Neural cell (in vitro differentiated cells): ENCODE data around the gene WSB1.

Source experiments
- EP300 ChIP-seq: fragments of 450-650 bp; conservative IDR thresholded peaks from 2 replicates; pipeline ENCODE4 v1.6.1; 2014; ENCODE audit warnings: antibody characterized with exemption, mild to moderate bottlenecking, moderate library complexity; ENCODE audit not compliant: poor library complexity, severe bottlenecking
- MXI1 ChIP-seq: fragments of 450-650 bp; conservative IDR thresholded peaks from 2 replicates; pipeline ENCODE4 v1.6.1; 2014; ENCODE audit warnings: antibody characterized with exemption, mild to moderate bottlenecking; ENCODE audit not compliant: poor library complexity, severe bottlenecking
- TAF1 ChIP-seq: IDR thresholded peaks from 2 replicates; pipeline ENCODE4 v1.6.1; 2012; ENCODE audit warnings: low read depth
- TF ChIP-seq, protein P1 (sequence below): fragments of 450-650 bp; IDR thresholded peaks from 2 replicates; pipeline ENCODE4 v1.5.1; 2014; ENCODE audit warnings: antibody characterized with exemption, mild to moderate bottlenecking, moderate library complexity; ENCODE audit not compliant: poor library complexity, severe bottlenecking

DNA sequence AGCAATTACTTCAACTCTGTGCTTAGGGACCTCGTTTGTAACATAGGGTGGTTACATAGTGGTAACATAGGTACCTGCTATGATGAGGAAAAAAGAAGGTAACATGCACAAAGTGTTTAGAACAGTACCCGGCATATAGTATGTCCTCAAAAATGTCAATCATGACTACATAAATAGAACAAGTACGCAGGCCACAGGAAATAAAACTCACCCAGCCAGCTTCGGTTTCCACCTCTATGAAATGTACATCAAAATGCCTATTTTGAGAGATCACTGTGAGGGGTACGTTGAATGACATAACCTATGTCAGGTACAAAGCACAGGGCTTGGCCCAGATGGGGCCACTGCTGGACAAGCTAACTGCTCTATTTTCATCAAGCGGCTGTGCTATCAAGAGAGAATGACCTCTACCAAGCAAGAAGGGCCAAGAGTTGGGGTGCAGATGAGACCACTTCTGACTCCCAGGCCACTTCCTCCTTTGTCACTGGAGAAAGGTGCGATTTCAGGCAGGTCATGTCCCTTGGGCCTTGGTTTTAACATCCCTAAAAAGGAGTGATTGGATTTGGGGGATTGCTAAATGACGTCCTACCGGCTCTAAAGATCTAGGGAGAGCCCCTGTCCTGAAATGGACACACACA is 45.4 kb downstream of the WSB1 start:
- TF ChIP-seq, protein P1, sequence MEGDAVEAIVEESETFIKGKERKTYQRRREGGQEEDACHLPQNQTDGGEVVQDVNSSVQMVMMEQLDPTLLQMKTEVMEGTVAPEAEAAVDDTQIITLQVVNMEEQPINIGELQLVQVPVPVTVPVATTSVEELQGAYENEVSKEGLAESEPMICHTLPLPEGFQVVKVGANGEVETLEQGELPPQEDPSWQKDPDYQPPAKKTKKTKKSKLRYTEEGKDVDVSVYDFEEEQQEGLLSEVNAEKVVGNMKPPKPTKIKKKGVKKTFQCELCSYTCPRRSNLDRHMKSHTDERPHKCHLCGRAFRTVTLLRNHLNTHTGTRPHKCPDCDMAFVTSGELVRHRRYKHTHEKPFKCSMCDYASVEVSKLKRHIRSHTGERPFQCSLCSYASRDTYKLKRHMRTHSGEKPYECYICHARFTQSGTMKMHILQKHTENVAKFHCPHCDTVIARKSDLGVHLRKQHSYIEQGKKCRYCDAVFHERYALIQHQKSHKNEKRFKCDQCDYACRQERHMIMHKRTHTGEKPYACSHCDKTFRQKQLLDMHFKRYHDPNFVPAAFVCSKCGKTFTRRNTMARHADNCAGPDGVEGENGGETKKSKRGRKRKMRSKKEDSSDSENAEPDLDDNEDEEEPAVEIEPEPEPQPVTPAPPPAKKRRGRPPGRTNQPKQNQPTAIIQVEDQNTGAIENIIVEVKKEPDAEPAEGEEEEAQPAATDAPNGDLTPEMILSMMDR, result no peak
- TF ChIP-seq EP300 (no peak), MXI1 (no peak), TAF1 (no peak)
